ENCODE data around the gene NCR1. TPM values are rescaled to one million over a fixed set of nuclear protein-coding genes. Genes with fewer than 3 reads are reported as not detected.
"Not testable (repeated sequence)": the region's sequence is repeated elsewhere in the genome, so short reads cannot be mapped to it uniquely, and the experiment has no call there.

Gene NCR1
- total and polyA plus RNA-seq, 2 of the 8 experiments (the other 6 are each of a cell fraction or from before 2014, with no cell fraction given): 1.5 to 5.1 TPM

GRCh38 chr19:54953345-54953713, 47.4 kb downstream of the NCR1 start:
- H3K9me3 ChIP-seq (ENCODE audit: insufficient read depth in 2 of 2, low read depth in 1 of 2, low read length in 1 of 2); H4K8ac ChIP-seq (ENCODE audit: extremely low read depth, insufficient read depth, low read length); H3K27me3 ChIP-seq (replicated peaks in 1 of 4; ENCODE audit: control insufficient read depth in 3 of 4, extremely low read depth in 1 of 4, insufficient read depth in 3 of 4, low read length in 3 of 4); H3K56ac ChIP-seq (replicated peaks; ENCODE audit: insufficient read length, low read depth, low read length); H3K4me1 ChIP-seq (replicated peaks in 1 of 4; ENCODE audit: control insufficient read depth in 3 of 4, insufficient read depth in 4 of 4, low read length in 3 of 4); H3K23ac ChIP-seq (ENCODE audit: insufficient read length); H3K79me1 ChIP-seq (ENCODE audit: low read depth, low read length); H3K4ac ChIP-seq (replicated peaks; ENCODE audit: insufficient read length, low read depth, low read length); H2BK5ac ChIP-seq (ENCODE audit: low read depth, low read length); H3K18ac ChIP-seq (ENCODE audit: extremely low read depth, low read length); H4K5ac ChIP-seq (ENCODE audit: insufficient read length, low read depth, low read length); H2AK5ac ChIP-seq (ENCODE audit: low read depth, low read length); H3K23me2 ChIP-seq (ENCODE audit: low read depth, low read length); H2BK120ac ChIP-seq (replicated peaks; ENCODE audit: low read depth, low read length); DNase-seq (ENCODE audit: low read depth in 1 of 2, low spot score in 2 of 2); H2BK20ac ChIP-seq (ENCODE audit: low read length); H4K20me1 ChIP-seq (replicated peaks in 1 of 2; ENCODE audit: control insufficient read depth in 1 of 2, insufficient read depth in 2 of 2, low read length in 2 of 2); H3K79me2 ChIP-seq (ENCODE audit: control insufficient read depth in 1 of 2, insufficient read depth in 2 of 2, low read length in 2 of 2); H2AFZ ChIP-seq (ENCODE audit: low read length); H3K27ac ChIP-seq (ENCODE audit: low read depth, low read length); H3K14ac ChIP-seq (ENCODE audit: insufficient read length); FAIRE-seq; H3K4me3 ChIP-seq (ENCODE audit: extremely low read depth in 1 of 4, insufficient read depth in 2 of 4, low read depth in 3 of 4, low read length in 4 of 4); POLR2A ChIA-PET (ENCODE audit: partially characterized antibody); H2BK12ac ChIP-seq (ENCODE audit: low read depth, low read length); H3K9ac ChIP-seq (replicated peaks in 1 of 4; ENCODE audit: extremely low read depth in 1 of 4, low read depth in 3 of 4, low read length in 3 of 4); CTCF ChIA-PET (ENCODE audit: partially characterized antibody); H4K91ac ChIP-seq (replicated peaks; ENCODE audit: insufficient read length, low read length); H2BK15ac ChIP-seq (ENCODE audit: low read length); H3K36me3 ChIP-seq (ENCODE audit: control insufficient read depth in 2 of 4, insufficient read depth in 4 of 4, low read length in 3 of 4); H3K4me2 ChIP-seq (ENCODE audit: insufficient read depth in 1 of 2, low read depth in 2 of 2, low read length in 2 of 2): not testable (repeated sequence)
- 90% methylated on average over 10 of the region's 10 CpGs; no CpG with 5 or more reads in 1 of the 2 experiments for WGBS, 2 experiments (ENCODE audit: extremely low coverage in 1 of 2, insufficient coverage in 1 of 2, insufficient read length in 1 of 2, insufficient replicate concordance in 2 of 2, low coverage in 1 of 2, low lambda C conversion rate in 2 of 2, missing lambda C conversion rate in 1 of 2)

Measured in H1 (cell line).